ENCODE data around the gene LAMA2. TPM values are rescaled to one million over a fixed set of nuclear protein-coding genes. Genes with fewer than 3 reads are reported as not detected.

Gene LAMA2
- total RNA-seq, 1 donor from 2014 or later, result 0.23 TPM

DNA sequence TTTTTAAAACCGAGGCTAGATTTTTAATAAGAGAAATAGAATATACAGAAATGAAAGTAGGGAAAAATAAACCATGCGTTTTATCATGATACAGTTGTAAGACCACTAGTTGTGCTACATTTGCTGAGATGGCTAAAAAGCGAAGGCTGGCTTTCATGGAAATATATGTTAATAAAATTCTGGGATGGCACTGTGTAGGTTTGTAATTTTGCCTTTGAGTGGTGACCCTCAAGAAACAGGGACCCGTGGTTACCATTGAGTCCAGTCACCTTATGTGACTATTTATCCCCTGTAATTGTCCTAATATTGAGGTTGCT, 593.3 kb downstream of the LAMA2 start:
- Mint-ChIP-seq H3K27me3 (ENCODE audit: low read depth) (peaks cover 8% of the 10 kb centered on the region), H3K4me3 (ENCODE audit: low read depth) (no peak overlapping the region), H3K9me3 (no peaks in the 10 kb centered on the region), H3K36me3 (ENCODE audit: low read depth) (no peaks in the 10 kb centered on the region), H3K4me1 (ENCODE audit: low read depth) (peaks cover 7% of the 10 kb centered on the region), H3K27ac (no peak overlapping the region)
- intact Hi-C loops (cut with micrococcal nuclease), result no loop called here
- DNase-seq (ENCODE audit: low spot score), result no peak

DNA sequence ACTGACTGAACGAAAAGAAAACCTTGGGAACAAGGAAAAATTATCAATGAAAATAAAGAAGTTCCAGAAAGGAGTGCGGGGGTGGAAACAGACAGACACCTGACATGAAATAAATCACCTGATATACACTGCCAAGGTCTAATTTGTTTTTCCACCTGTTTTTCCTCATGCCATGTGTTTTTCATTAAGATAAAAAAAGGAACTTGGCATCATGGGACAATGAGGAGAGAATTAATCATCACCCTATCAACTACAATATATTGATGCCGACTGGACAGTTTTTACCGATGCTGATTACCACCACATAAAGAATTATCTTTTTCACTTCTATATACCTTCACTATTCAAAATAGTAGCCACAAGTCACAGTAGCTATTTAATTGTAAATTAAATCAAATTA, 593.9 kb downstream of the LAMA2 start:
- H3K4me3 Mint-ChIP-seq (ENCODE audit: low read depth), result no peak overlapping the region
- H3K27ac Mint-ChIP-seq, result no peak overlapping the region
- intact Hi-C loops (cut with micrococcal nuclease), result no loop called here
- H3K4me1 Mint-ChIP-seq (ENCODE audit: low read depth), result peaks cover 7% of the 10 kb centered on the region
- no peaks in the 10 kb centered on the region for H3K9me3 Mint-ChIP-seq
- H3K27me3 Mint-ChIP-seq (ENCODE audit: low read depth), result peaks cover 5% of the 10 kb centered on the region
- DNase-seq (ENCODE audit: low spot score), result no peak
- no peaks in the 10 kb centered on the region for H3K36me3 Mint-ChIP-seq (ENCODE audit: low read depth)

DNA sequence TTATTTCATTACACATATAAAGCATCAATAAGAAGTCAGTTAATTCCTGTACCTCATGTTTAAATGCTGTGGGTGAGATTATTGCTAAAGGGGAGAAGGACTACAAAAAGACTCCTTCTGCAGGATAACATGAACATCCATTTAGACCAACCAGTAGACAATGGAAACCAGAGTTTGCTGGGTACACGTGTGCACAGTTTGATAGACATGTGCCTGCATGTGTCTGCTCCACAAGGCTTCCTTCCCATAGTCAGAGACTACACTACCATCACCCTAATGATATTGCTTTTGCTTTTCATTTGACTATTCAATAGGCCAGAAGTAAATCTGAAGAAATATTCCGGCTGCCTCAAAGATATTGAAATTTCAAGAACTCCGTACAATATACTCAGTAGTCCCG, 595.4 kb downstream of the LAMA2 start:
- DNase-seq (ENCODE audit: low spot score), result no peak
- intact Hi-C loops (cut with micrococcal nuclease), result no loop called here
- Mint-ChIP-seq H3K4me3 (ENCODE audit: low read depth) (no peak overlapping the region), H3K27me3 (ENCODE audit: low read depth) (peaks cover 5% of the 10 kb centered on the region), H3K9me3 (no peaks in the 10 kb centered on the region), H3K4me1 (ENCODE audit: low read depth) (no peaks in the 10 kb centered on the region), H3K27ac (no peak overlapping the region), H3K36me3 (ENCODE audit: low read depth) (no peaks in the 10 kb centered on the region)

DNA sequence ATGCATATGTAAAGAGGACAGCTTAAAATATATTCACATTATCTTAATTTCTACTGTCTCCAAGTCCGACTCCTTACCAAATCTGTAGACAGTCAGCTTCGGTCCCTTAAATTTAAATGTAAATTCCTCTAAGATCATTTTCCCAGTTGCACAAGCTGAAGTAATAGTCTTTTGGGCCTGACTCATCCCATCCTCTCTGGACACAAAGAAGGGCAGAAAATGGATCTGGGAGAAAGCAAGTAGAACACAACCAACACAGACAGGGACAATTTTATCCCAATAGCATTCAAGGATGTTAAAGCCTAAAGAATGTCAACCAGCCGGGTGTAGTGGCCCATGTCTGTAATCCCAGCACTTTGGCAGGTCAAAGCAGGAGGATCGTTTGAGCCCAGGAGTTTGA, 598.8 kb downstream of the LAMA2 start:
- intact Hi-C loops (cut with micrococcal nuclease), result no loop called here
- H3K4me1 Mint-ChIP-seq (ENCODE audit: low read depth), result peaks cover 10% of the 10 kb centered on the region
- H3K9me3 Mint-ChIP-seq, result no peaks in the 10 kb centered on the region
- peaks cover 5% of the 10 kb centered on the region for H3K27me3 Mint-ChIP-seq (ENCODE audit: low read depth)
- no peak overlapping the region for H3K4me3 Mint-ChIP-seq (ENCODE audit: low read depth)
- H3K36me3 Mint-ChIP-seq (ENCODE audit: low read depth), result no peaks in the 10 kb centered on the region
- no peak for DNase-seq (ENCODE audit: low spot score)
- no peak overlapping the region for H3K27ac Mint-ChIP-seq

DNA sequence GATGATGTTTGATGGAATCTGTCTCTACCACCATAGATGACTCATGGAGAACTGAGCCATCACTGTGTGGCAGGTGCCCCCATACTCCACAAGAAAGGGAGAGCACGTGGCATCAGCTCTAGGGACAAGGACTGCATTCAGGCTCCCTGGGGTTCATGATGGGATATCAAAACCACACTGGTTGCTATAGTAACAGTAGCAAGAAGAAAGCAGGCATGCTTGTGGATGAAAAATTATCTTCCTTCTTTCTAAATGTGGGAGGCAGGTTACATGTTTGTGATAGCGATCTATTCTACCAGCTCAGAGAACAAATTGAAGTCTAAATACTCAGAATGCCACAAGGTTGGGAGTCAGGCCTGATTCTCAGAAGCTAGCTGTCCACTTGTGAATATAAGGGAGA, 602.8 kb downstream of the LAMA2 start:
- H3K4me3 Mint-ChIP-seq (ENCODE audit: low read depth), result no peak overlapping the region
- intact Hi-C loops (cut with micrococcal nuclease), result no loop called here

DNA sequence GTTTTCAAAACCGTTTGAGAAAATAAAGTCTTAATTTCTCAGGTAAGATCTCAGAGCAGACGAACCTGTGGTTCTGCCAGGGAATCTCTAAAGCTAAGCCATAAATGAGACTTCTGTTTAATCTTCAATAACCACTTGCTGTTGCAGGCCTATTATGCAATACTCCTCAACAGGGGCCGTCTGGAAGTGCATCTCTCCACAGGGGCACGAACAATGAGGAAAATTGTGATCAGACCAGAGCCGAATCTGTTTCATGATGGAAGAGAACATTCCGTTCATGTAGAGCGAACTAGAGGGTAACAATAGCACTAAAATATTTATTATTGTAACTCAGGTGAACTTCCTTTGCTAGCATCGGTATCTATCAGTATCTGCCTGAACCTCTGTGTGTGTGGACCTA, 603.4 kb downstream of the LAMA2 start:
- H3K9me3 Mint-ChIP-seq, result no peaks in the 10 kb centered on the region
- DNase-seq (ENCODE audit: low spot score), result no peak
- H3K4me3 Mint-ChIP-seq (ENCODE audit: low read depth), result no peak overlapping the region
- H3K36me3 Mint-ChIP-seq (ENCODE audit: low read depth), result no peaks in the 10 kb centered on the region
- H3K27ac Mint-ChIP-seq, result no peak overlapping the region
- peaks cover 38% of the 10 kb centered on the region for H3K4me1 Mint-ChIP-seq (ENCODE audit: low read depth)
- no peaks in the 10 kb centered on the region for H3K27me3 Mint-ChIP-seq (ENCODE audit: low read depth)
- intact Hi-C loops (cut with micrococcal nuclease), result no loop called here

More for the DNA sequence above, 602.8 kb downstream of the LAMA2 start:
- no peaks in the 10 kb centered on the region for H3K27me3 Mint-ChIP-seq (ENCODE audit: low read depth)
- no peaks in the 10 kb centered on the region for H3K9me3 Mint-ChIP-seq
- no peak for DNase-seq (ENCODE audit: low spot score)
- H3K36me3 Mint-ChIP-seq (ENCODE audit: low read depth), result no peaks in the 10 kb centered on the region
- peaks cover 32% of the 10 kb centered on the region for H3K4me1 Mint-ChIP-seq (ENCODE audit: low read depth)
- H3K27ac Mint-ChIP-seq, result no peak overlapping the region

DNA sequence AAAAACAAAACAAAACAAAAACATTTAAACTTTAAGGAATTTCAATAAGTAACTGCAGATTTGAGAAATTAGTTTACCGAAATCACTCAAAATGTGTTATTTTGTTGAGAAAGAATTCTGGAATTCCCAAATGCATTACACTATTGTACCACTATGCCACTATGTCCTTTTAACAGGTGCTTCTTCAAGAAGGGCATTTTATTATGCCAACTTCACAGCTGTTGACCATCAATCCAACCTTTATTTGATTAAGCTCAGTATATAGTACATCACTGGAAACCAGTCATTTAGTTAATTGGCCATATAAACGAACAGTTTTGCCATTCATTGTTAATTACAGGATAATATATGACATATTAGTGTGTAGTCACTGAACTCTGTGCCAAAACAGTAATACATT, 605.4 kb downstream of the LAMA2 start:
- Mint-ChIP-seq H3K36me3 (ENCODE audit: low read depth) (no peaks in the 10 kb centered on the region), H3K9me3 (no peaks in the 10 kb centered on the region), H3K27ac (no peak overlapping the region), H3K4me1 (ENCODE audit: low read depth) (peaks cover 52% of the 10 kb centered on the region), H3K27me3 (ENCODE audit: low read depth) (no peaks in the 10 kb centered on the region), H3K4me3 (ENCODE audit: low read depth) (no peak overlapping the region)
- DNase-seq (ENCODE audit: low spot score), result no peak
- intact Hi-C loops (cut with micrococcal nuclease), result no loop called here

DNA sequence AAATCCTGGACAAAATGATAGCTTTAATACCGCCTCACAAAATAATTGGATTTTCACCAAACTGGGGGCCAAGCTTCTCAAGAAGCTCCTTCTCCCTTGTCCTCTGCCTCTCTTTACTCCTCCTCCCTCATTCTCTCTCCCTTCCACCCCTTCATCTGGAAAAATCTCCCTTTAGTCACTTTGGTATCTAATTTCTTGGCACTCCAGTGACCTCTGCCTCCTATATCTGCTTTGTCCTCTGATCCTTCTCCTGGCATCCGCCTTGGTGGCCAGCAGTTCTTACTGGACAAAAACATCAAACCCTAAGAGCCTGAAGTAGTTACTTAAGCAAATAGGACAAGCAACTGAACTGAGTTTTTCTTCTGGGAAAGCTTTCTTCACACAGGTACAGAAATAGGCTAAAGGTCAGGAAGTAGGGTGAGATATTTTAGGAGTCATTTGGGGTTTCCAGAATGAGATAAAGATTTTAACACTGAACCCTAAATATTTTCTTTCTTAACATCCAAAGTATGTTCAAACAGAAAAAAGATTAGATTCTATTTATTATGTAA, 606.4 kb downstream of the LAMA2 start:
- H3K4me1 Mint-ChIP-seq (ENCODE audit: low read depth), result peaks cover 58% of the 10 kb centered on the region
- H3K36me3 Mint-ChIP-seq (ENCODE audit: low read depth), result no peaks in the 10 kb centered on the region
- intact Hi-C loops (cut with micrococcal nuclease), result no loop called here
- no peak overlapping the region for H3K4me3 Mint-ChIP-seq (ENCODE audit: low read depth)
- H3K9me3 Mint-ChIP-seq, result no peaks in the 10 kb centered on the region
- H3K27me3 Mint-ChIP-seq (ENCODE audit: low read depth), result no peaks in the 10 kb centered on the region
- DNase-seq (ENCODE audit: low spot score), result no peak
- H3K27ac Mint-ChIP-seq, result peak overlapping the region; percentile 20

DNA sequence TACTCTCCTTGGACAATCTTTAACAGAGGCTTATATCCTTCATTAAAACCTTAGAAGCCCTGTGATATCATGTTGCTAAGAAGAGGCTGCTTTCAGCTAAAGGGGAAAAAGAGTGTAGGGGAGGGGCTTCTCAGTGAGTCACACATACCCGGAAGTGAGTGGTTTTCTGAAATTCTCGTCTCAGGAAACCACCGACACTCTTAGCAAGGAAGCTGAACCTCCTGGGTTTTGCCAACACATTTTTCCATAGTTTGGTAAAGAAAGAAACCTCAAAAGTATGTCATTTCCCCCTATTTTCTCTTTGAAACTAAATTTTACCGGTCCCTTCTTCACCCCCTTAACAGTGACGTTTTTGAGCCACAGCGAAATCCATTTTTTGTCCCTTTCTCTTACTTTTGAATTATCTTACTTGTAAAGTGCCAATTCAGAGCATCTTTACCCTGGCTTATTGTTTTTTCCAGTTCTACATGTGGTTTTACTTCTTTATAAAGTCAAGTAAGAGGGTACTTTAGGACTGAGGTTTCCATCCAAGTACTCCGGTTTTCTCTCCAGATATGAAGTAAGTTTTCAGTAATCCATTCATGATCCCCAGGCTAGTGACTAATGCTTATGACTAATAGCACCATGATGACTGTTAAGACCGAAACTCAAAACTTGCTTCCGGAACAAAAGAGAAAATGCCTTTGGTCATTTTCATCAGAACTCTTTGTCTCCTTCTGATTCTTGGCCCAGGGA, 607.8 kb downstream of the LAMA2 start:
- Mint-ChIP-seq H3K36me3 (ENCODE audit: low read depth) (no peaks in the 10 kb centered on the region), H3K27me3 (ENCODE audit: low read depth) (no peaks in the 10 kb centered on the region), H3K4me3 (ENCODE audit: low read depth) (peak overlapping the region; percentile 73), H3K27ac (peak overlapping the region; percentile 95), H3K4me1 (ENCODE audit: low read depth) (peaks cover 67% of the 10 kb centered on the region), H3K9me3 (no peaks in the 10 kb centered on the region)
- intact Hi-C loops (cut with micrococcal nuclease), result loop anchor here (1.0 to 10.0 kb wide), 8 partner anchors 9 to 834 kb away; no protein-coding TSS in a partner anchor
- peak; percentile 61 for DNase-seq (ENCODE audit: low spot score)

DNA sequence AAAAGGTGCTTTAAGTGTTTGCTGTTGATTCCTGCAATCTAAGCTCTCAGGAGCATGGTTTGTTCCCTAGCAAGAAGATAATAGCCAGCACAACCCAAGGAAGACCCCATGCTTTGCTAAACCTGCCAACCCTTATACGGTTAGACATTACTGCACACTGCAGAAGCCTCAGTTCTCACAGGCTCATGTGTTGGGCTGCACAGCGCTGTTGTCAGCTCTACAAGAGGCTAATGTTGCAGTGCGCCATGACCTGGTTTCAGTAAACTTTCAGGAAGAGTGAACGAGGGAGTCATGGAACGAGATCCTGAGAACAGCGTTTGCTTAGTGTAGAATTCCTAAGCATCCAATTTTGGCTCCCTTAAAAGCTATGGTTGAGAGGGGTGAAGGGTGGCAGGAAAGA, 608.5 kb downstream of the LAMA2 start:
- Mint-ChIP-seq H3K36me3 (ENCODE audit: low read depth) (no peaks in the 10 kb centered on the region), H3K27ac (peak overlapping the region; percentile 95), H3K9me3 (no peaks in the 10 kb centered on the region), H3K4me1 (ENCODE audit: low read depth) (peaks cover 64% of the 10 kb centered on the region), H3K4me3 (ENCODE audit: low read depth) (peak overlapping the region; percentile 73), H3K27me3 (ENCODE audit: low read depth) (no peaks in the 10 kb centered on the region)
- no peak for DNase-seq (ENCODE audit: low spot score)
- intact Hi-C loops (cut with micrococcal nuclease), result loop anchor here (1.0 to 10.0 kb wide), 6 partner anchors 8 to 835 kb away; no protein-coding TSS in a partner anchor

DNA sequence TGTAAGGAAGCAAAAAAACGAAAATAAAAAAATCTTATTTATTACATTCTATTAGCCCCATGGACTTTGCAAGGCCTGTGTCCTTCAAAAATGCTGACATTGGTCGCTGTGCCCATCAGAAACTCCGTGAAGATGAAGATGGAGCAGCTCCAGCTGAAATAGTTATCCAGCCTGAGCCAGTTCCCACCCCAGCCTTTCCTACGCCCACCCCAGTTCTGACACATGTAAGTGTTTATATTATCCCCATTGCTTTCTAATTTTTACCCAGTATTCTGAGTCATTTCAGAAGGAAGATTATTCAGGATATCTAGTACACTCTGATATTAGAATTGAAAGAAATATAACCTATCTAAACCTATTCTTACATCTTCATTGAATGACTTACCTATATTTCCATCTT, 609.3 kb downstream of the LAMA2 start:
- H3K36me3 Mint-ChIP-seq (ENCODE audit: low read depth), result no peaks in the 10 kb centered on the region
- H3K4me3 Mint-ChIP-seq (ENCODE audit: low read depth), result no peak overlapping the region
- intact Hi-C loops (cut with micrococcal nuclease), result loop anchor here (5.0 to 10.0 kb wide), 2 partner anchors 275 to 643 kb away; no protein-coding TSS in a partner anchor
- DNase-seq (ENCODE audit: low spot score), result no peak
- no peak overlapping the region for H3K27ac Mint-ChIP-seq
- no peaks in the 10 kb centered on the region for H3K9me3 Mint-ChIP-seq
- peaks cover 61% of the 10 kb centered on the region for H3K4me1 Mint-ChIP-seq (ENCODE audit: low read depth)
- no peaks in the 10 kb centered on the region for H3K27me3 Mint-ChIP-seq (ENCODE audit: low read depth)

DNA sequence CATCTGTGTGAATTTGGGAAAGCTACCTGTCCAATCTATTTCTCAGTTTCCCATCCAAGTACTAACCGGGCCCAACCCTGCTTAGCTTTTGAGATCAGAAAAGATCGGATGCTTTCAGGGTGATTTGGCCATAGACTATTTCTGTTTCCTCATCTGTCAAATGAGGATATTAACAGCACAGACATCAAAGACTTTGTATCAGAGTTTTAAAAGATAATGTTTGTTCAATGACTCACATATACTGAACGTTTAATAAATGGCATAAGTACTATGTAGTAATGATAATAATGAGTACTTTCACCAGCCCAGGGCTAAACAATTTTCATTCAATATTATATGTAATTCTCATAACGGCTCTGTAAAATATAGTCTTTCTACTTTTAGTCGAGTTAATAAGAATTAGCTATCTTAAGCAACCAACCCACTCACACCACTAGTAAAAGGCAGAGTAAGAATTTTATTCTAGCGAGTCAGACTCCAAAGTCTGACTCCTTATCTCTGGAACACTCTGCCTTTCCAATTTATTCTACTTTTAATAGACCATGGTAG, 610.5 kb downstream of the LAMA2 start:
- DNase-seq (ENCODE audit: low spot score), result no peak
- Mint-ChIP-seq H3K4me3 (ENCODE audit: low read depth) (no peak overlapping the region), H3K27ac (no peak overlapping the region), H3K27me3 (ENCODE audit: low read depth) (no peaks in the 10 kb centered on the region), H3K9me3 (no peaks in the 10 kb centered on the region), H3K36me3 (ENCODE audit: low read depth) (no peaks in the 10 kb centered on the region), H3K4me1 (ENCODE audit: low read depth) (peaks cover 66% of the 10 kb centered on the region)
- intact Hi-C loops (cut with micrococcal nuclease), result loop anchor here (5.0 to 10.0 kb wide), 2 partner anchors 274 to 641 kb away; no protein-coding TSS in a partner anchor

DNA sequence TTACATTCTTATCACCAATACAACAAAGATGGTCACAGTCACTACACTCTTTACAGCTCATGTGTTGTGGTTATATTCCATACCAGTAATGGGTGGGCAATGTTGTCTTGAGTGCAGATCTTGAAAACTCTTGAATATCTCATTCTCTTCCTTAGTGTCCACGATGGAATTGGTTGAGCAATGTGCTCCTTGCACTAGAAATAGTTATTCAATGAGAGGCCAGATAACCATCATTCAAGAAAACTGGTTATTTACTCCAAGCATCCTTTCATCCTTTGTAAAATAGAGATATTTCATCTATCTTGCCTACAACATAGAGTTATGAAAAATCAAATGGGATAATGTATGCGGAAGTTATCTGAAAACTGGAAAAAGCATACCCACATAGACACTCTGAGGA, 611.2 kb downstream of the LAMA2 start:
- Mint-ChIP-seq H3K27me3 (ENCODE audit: low read depth) (no peaks in the 10 kb centered on the region), H3K36me3 (ENCODE audit: low read depth) (no peaks in the 10 kb centered on the region), H3K27ac (no peak overlapping the region), H3K9me3 (no peaks in the 10 kb centered on the region), H3K4me1 (ENCODE audit: low read depth) (peaks cover 65% of the 10 kb centered on the region), H3K4me3 (ENCODE audit: low read depth) (no peak overlapping the region)
- DNase-seq (ENCODE audit: low spot score), result no peak
- intact Hi-C loops (cut with micrococcal nuclease), result loop anchor here (5.0 to 10.0 kb wide), 2 partner anchors 273 to 641 kb away; no protein-coding TSS in a partner anchor
